HG03103 (cell line): ENCODE data around the gene PAK1.

Experiments
- ATAC-seq: cut with Tn5 transposase; IDR thresholded peaks from one replicate; pipeline ENCODE4 v1.9.1; 2021; ENCODE audit warnings: low read depth; ENCODE audit not compliant: unreplicated experiment

The PAK1 gene

DNA sequence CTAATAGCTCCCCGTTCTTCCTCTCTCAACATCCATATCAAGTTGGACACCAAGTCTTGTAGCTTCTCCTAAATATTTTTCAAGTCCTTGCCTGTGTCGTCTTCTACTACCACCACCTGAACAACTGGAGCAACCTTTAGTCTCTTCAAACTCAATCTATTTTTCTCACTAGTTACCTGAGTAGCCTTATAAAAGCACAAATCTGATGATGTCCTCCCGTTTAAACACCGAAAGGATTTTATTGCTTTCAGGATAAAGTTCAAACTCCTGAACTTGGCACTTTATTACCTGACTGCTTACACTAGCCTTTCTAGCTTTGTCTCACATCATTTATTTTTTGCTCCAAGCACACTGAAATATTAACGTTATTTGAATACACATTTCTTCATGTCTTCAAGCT lies 1.3 kb upstream of the PAK1 start:
- no peak for ATAC-seq

DNA sequence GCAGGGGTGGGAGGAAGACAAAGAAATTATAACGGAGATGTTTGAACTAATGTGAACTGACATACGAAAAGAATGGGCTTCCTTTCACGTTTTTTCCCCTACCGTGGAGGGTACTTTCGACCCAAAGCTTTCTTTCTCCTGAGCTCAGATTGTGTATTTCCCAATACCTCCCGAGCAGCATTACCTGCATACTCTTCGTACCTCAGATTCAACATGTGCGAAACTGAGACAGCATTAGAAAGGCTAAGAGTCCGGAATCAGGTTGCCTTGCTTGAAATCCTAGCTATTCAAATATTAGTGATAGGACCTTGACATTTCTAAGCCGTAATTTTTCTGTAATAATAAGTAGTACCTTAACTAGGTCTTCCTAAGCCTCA lies 778 bp upstream of the PAK1 start:
- no peak for ATAC-seq

GRCh38 chr11:77472991-77473800 lies 698 bp downstream of the PAK1 start:
- ATAC-seq, result no peak

GRCh38 chr11:77471558-77472193 lies 2.2 kb downstream of the PAK1 start:
- ATAC-seq, result no peak

DNA sequence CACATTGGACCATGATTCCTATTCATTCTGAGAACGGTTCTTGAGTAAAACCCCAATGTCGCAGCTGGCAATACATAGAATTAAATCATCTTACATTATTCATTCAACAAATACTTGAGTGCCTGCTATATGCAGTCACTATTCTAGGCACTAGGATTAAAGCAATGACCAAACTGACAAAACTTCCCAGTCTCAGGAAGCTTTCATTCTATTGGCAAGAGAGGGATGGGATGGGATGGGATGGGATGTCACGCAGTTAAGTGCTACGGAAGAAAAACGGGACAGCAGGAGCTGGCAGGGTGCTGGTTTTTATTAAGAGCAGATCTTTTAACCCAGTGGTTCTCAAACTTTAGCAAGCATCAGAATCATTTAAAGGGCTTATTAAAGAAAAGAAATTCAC lies 2.9 kb downstream of the PAK1 start:
- no peak for ATAC-seq

DNA sequence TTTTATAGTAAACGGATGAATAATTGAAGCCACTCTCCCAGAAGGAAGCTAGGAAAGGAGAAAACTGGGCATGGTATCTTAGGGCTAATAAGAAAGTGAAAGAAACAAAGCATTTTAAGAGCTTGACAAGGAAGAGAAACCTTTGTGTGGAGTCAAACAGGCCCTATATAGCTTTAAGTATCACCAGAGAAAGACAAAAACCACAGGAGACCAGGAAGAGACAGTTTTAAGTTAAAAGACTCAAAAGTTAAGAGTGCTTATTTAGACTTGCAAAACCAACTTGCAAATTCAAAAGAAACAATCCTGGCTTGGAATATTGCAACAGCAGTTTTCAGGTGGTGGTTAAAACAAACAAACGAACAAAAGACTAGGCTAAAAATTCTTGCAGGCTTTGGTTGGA lies 3.4 kb downstream of the PAK1 start:
- ATAC-seq, result peak; percentile 46

GRCh38 chr11:77468527-77468926 lies 5.4 kb downstream of the PAK1 start:
- no peak for ATAC-seq

- ATAC-seq, result no peak
These were observed 5.9 kb downstream of the PAK1 start for GRCh38 chr11:77467993-77468392.

DNA sequence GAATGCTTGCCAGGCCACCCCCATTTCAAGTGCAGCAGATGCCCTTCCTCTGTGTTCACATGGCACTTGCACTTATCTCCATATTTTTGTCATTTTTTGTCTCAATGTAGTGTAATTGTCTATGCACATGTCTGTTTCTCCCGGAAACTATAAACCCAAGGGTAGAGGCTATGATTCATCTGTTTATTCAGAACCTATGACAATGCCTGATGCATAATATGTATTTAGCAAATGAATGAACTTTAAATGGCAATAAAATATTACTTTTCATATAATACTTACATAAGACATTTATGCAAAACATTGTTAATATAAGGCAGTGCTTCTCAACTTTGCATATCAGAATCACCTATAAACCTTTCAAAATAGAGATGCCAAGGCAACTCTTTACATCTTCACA lies 6.7 kb downstream of the PAK1 start:
- no peak for ATAC-seq

- peak; percentile 27 for ATAC-seq
These were observed 16.6 kb downstream of the PAK1 start for GRCh38 chr11:77457340-77457739.

GRCh38 chr11:77455740-77456139 lies 18.2 kb downstream of the PAK1 start:
- ATAC-seq, result no peak

GRCh38 chr11:77454867-77455655 lies 18.8 kb downstream of the PAK1 start:
- no peak for ATAC-seq

DNA sequence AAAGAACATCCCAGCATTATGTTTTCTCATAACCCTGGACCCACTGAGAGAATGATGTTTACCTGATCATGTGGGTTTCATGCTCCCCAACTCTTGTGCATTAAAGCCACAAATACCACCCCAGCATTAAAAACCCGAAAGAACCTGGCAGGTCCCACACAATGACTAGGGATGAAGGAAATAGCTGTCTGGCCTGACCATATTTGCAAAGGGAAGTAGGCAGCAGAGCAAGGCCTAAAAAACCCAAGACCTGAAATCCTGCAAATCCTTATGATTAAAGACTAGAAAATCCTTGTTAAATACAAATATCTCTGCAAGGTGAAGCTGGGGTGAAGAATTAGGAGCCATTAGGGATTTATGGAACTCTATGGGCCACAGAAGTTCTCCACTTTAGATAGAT lies 23.7 kb downstream of the PAK1 start:
- no peak for ATAC-seq

DNA sequence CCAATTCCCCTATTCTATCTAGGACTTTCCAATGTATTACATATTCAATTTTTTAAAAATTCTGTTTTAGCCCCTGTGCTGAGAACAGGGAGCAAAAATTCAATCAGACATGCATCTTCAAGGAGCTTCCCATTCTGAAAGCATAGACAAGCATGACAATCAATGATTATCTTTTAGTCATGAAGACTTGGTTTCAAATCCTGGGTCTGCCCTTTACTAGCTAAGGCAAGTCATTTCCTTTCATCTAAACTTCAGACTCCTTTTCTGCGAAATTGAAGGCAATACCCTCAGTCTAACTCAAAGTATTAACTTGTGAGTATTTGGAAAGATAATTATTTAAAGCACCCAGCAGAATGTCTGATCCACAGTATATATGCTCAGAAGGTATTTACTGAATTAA lies 24.1 kb downstream of the PAK1 start:
- no peak for ATAC-seq

- peak; percentile 75 for ATAC-seq
These were observed 24.8 kb downstream of the PAK1 start for GRCh38 chr11:77449060-77449521.

- ATAC-seq, result no peak
These were observed 25.6 kb downstream of the PAK1 start for GRCh38 chr11:77448269-77448668.

DNA sequence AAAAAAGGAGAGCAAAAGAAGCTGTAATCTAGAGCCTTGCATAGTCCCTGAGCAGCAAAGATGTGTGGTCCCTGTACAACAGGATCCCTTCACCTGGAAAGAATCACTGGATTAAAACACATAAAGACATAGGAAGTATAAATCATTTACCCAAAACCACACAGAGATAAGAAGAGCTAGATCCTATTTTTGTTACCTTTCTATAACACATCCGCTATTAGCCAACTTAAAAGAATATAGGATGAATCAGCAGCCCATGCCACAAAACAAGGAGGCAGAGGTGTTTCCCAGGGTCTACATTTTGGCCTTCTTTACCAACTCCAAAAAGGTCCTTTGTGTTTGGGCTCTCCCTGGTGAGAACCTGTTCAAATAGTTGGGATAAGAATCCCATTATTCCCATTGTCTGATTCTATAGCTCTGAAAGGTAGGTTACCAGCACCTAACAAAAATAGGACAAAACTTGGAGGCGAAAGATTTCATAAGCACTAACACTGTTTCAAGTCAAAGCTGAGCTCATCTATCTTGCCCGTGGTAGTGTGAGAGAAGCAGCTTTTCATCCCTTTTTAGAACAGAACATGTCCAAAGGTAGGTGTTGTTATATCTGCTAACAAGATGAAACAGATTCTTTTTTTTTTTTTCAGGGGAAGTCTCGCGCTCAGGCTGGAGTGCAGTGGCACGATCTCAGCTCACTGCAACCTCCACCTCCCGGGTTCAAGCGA lies 26.8 kb downstream of the PAK1 start:
- no peak for ATAC-seq

DNA sequence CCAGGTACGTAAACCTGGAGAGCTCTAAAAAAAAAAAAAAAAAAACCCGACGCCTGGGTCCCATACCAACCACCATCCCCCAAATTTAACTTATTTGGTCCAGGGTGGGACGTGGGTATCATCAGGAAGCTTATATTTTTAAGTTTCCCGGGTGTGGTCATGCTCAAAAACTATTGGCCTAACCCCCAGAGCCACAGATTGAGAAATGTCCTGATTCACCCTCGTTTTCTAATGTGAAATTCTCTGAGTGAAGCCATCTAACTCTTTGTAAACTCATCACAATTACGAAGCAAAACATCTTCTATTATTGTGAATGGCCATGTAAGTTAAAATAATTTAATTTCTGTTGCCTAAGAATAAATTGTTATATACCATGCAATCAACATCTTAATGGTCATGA lies 29.6 kb downstream of the PAK1 start:
- ATAC-seq, result no peak

- ATAC-seq, result no peak
These were observed 31.4 kb downstream of the PAK1 start for GRCh38 chr11:77442394-77443053.

- ATAC-seq, result no peak
These were observed 32.5 kb downstream of the PAK1 start for GRCh38 chr11:77441426-77441825.
